Stimulated activated CD4-positive, alpha-beta T cell treated with anti-CD3 and anti-CD28 coated beads, Interleukin-1b, Interleukin-23, amount 100 ng/mL, for 48 hours (primary cell): Measurements from ENCODE around the gene SPSB3.
"Not testable (repeated sequence)": the region's sequence is repeated elsewhere in the genome, so short reads cannot be mapped to it uniquely, and the experiment has no call there.

Source experiments
- DNase-seq: peaks from one replicate; pipeline ENCODE4 v3.0.0-alpha.2; 2020

SPSB3 gene

DNA sequence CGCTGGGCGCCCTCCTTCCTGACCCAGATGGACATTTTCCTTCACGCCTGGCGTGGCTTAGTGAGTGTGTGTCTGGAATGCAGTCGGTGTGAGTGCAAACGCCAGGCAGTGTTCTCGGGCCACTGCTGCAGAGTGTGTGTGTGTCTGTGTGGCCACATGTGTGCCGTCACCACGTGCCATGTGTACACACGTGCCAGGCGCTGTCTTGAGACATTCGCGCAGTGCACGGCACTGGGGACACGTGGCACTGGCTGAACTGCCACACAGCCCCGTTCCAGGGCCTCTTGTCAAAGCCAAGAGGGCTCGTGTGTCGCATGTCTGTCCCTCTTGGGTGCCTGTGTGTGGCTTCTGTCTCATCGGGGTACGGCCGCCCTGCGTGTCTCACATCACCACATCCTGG is 47.6 kb downstream of the SPSB3 start:
- no peak for DNase-seq

DNA sequence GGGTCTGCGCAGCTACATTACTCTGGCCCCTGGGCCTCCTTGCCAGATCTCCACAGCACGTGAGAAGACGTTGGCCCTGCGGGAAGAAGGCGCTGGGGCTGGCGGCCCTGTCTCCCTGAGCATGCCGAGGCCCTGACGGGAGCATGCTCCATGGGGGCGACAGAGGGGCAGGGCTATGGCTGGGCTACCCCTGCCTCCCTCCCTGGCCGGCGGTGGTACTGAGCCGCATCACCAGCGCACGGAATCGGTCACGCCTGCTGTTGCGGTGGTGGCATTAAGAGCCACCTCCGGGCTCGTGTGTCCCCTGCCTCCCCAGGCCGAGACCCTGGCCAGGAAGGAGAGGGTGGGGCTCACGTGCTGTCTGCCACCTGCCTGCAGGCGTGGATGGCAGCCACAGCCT is 48.2 kb downstream of the SPSB3 start:
- no peak for DNase-seq

GRCh38 chr16:1732551-1732987 is 49.8 kb downstream of the SPSB3 start:
- DNase-seq: not testable (repeated sequence)

DNA sequence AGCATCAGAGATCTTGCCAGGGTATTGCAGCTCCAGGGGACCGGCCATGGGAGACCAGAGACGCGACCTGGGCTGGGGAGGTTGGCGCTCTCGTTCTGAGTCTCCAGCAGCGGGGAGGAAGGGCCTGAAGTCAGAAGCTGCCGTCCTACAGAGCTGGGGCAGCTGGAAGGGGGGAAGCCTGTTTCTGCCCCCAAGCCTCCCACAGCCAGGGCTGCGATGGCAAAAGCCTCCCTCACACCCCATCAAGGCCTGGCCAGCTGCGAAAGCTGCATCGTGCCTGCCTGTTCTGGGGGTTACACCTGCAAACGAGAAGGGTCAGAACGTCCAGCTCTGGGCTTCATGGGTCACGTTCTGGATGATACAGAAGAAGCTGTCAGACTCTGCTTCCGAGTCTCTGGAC is 50.3 kb downstream of the SPSB3 start:
- no peak for DNase-seq

DNA sequence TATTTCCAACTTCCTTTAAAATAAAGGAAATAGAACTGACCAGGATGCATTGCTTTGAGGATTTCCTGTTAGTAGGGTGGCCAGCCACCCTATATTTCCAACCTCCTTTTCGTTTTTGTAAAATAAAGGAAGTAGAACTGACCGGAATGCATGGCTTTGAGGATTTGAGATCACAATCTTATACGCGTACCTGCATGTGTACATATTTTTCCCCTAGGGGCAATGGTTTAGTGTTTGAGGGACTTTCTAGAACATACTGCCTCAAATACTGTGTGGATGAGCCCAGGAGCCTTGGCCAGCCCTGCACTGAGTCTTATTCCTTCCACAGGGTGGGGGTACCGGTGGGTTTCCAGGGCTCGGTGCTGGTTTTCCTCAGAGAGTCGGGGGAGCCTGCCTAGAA is 50.8 kb downstream of the SPSB3 start:
- DNase-seq: no peak

GRCh38 chr16:1731073-1731472 is 51.3 kb downstream of the SPSB3 start:
- DNase-seq: no peak

- DNase-seq: no peak
These were observed 52.9 kb downstream of the SPSB3 start for GRCh38 chr16:1729445-1729844.

GRCh38 chr16:1729026-1729425 is 53.3 kb downstream of the SPSB3 start:
- no peak for DNase-seq

DNA sequence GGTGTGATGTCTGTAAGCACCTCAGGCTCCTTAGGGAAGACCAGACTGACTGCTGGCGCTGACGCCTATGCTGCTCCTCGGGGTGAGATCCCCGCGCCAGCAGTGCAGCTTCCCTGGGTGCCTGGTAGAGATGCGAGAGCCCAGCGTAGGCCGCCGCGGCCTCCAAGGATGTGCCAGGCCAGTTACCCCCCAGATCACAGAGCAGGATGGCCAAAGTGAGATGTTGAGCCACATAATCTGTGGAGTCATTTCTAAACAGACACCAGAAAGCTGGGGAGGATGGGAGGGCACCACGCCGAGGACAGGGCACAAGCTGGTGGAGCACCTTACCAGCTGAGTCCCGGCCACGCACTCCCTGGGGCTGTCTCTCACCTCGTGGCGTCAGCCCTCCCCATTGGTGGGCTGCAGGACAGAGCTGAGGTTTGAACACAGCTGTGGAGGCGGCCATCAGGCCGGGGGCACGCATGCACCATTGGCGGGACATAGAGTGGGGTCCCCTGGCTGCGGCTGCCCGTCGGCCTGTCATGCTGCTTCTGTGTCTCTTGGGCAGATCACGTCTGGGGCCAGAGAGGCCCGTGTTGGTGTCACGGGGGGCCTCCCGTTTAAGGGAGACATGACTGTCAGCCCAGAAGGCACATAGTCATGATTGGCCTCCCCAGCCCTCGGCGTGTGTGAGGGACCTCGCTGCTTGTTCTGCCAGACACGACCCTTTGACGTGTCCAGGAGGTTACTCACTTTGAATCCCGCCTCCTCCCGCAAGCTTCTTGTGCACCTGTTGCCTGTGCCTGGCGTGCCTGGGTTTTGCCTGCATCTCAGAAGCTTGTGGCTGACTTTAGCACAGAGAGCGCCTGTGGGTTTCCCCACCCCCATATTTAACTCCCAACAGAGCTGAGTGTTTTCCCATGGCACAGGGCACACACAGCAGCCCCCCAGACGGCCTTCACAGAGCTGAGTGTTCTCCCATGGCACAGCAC is 54.4 kb downstream of the SPSB3 start:
- DNase-seq: no peak
